MM.1S (cell line): ENCODE measurements around the gene NUDC.

Experiments
- DNase-seq: peaks from one replicate; pipeline ENCODE4 v3.0.0-alpha.2; 2015
- H2AFZ ChIP-seq: fragments of 300-600 bp; sonication (generic); 2 replicates; pipeline ENCODE4 v1.6.0; 2016; ENCODE audit warnings: antibody characterized with exemption, low read length
- H3F3A ChIP-seq: fragments of 300-600 bp; sonication (generic); 2 replicates; pipeline ENCODE4 v1.6.1; 2016; ENCODE audit warnings: mild to moderate bottlenecking, antibody characterized with exemption, low read length, moderate library complexity, mixed read lengths; ENCODE audit not compliant: insufficient read depth
- H3K27ac ChIP-seq: fragments of 300-600 bp; sonication (generic); 2 replicates; pipeline ENCODE4 v1.5.1; 2016; ENCODE audit warnings: mild to moderate bottlenecking, low read length
- H3K27me3 ChIP-seq: fragments of 300-600 bp; sonication (generic); replicated peaks from 2 replicates; pipeline ENCODE4 v1.6.0; 2016; ENCODE audit warnings: low read length; ENCODE audit not compliant: insufficient read depth
- H3K36me3 ChIP-seq: fragments of 300-600 bp; sonication (generic); replicated peaks from 2 replicates; pipeline ENCODE4 v1.6.1; 2016; ENCODE audit warnings: mild to moderate bottlenecking, low read length, mixed read lengths; ENCODE audit not compliant: insufficient read depth
- H3K4me1 ChIP-seq: fragments of 300-600 bp; sonication (generic); 2 replicates; pipeline ENCODE4 v1.6.1; 2016; ENCODE audit warnings: low read length, mixed read lengths
- H3K4me2 ChIP-seq: fragments of 300-600 bp; sonication (generic); 2 replicates; pipeline ENCODE4 v1.6.0; 2016; ENCODE audit warnings: low read depth, low read length
- H3K4me3 ChIP-seq: fragments of 300-600 bp; sonication (generic); 2 replicates; pipeline ENCODE4 v1.5.1; 2016; ENCODE audit warnings: low read length, mixed read lengths
- H3K79me2 ChIP-seq: fragments of 300-600 bp; sonication (generic); 2 replicates; pipeline ENCODE4 v1.6.1; 2016; ENCODE audit warnings: mixed run types, low read length, mixed read lengths
- H3K9ac ChIP-seq: fragments of 300-600 bp; sonication (generic); 2 replicates; pipeline ENCODE4 v1.6.1; 2016; ENCODE audit warnings: low read length, mixed read lengths
- H3K9me2 ChIP-seq: fragments of 300-600 bp; sonication (generic); replicated peaks from 2 replicates; pipeline ENCODE4 v1.6.1; 2016; ENCODE audit warnings: mild to moderate bottlenecking, low read length, mixed read lengths; ENCODE audit not compliant: insufficient read depth
- H3K9me3 ChIP-seq: fragments of 300-600 bp; sonication (generic); replicated peaks from 2 replicates; pipeline ENCODE4 v1.6.1; 2016; ENCODE audit warnings: mild to moderate bottlenecking, low read length, mixed read lengths; ENCODE audit not compliant: insufficient read depth
- H4K20me1 ChIP-seq: fragments of 300-600 bp; sonication (generic); 2 replicates; pipeline ENCODE4 v1.6.1; 2016; ENCODE audit warnings: mild to moderate bottlenecking, low read length, moderate library complexity, mixed read lengths; ENCODE audit not compliant: insufficient read depth
- EZH2 ChIP-seq: fragments of 300-600 bp; sonication (generic); optimal IDR thresholded peaks from 2 replicates; pipeline ENCODE3; 2017; ENCODE audit warnings: low read depth, mild to moderate bottlenecking, antibody characterized with exemption, low read length, mixed read lengths
- EZH2phosphoT487 ChIP-seq: fragments of 300-600 bp; sonication (generic); IDR thresholded peaks from 2 replicates; pipeline ENCODE4 v1.6.1; 2018; ENCODE audit warnings: antibody characterized with exemption, low read length
- TF ChIP-seq, protein P1 (sequence below): fragments of 300-600 bp; sonication (generic); IDR thresholded peaks from 2 replicates; pipeline ENCODE4 v1.5.1; 2016; ENCODE audit warnings: antibody characterized with exemption, low read length, mixed read lengths

Gene NUDC

DNA sequence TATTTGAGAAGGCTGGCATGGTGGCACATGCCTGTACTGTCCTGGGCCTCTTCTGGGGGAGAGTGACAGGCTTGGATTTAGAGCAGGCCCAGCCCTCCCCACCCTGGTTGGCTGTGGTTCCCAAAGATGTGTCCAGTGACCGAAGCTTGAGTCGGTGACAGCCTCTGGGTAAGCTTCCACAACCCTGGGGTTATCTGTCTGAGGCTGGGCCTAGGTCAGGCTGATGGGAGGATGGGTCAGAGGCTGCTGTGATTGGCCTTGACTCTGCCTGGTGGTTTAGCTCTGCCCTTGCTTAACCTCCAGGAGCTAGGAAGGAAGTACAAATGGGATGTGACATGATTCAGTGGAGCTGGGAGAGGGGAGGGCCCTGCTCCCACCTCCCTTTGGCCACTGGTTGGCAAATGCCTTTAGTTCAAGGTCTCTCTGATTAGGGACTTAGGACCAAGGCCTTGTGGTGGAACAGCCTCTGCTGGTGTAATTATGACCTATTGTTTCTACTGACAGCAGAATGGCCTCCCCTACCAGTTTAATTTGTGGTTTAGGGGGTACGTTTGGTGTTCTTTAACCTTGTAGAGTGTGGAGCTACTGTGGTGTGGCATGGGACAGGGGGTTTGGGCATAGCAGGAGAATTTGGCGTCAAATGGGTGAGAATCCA lies 16.6 kb downstream of the NUDC start:
- H3K79me2 ChIP-seq = peaks cover 34% of the 10 kb centered on the region
- no peaks in the 10 kb centered on the region for H3K36me3 ChIP-seq
- no peak overlapping the region for H2AFZ ChIP-seq
- no peaks in the 10 kb centered on the region for H3F3A ChIP-seq
- no peak overlapping the region for H3K4me2 ChIP-seq
- H4K20me1 ChIP-seq = no peaks in the 10 kb centered on the region
- no peak for DNase-seq
- no peak overlapping the region for H3K9ac ChIP-seq
- H3K4me3 ChIP-seq = no peak overlapping the region
- H3K9me2 ChIP-seq = no peaks in the 10 kb centered on the region
- H3K9me3 ChIP-seq = no peaks in the 10 kb centered on the region
- no peaks in the 10 kb centered on the region for H3K27me3 ChIP-seq
- H3K27ac ChIP-seq = no peak overlapping the region
- TF ChIP-seq, protein P1, sequence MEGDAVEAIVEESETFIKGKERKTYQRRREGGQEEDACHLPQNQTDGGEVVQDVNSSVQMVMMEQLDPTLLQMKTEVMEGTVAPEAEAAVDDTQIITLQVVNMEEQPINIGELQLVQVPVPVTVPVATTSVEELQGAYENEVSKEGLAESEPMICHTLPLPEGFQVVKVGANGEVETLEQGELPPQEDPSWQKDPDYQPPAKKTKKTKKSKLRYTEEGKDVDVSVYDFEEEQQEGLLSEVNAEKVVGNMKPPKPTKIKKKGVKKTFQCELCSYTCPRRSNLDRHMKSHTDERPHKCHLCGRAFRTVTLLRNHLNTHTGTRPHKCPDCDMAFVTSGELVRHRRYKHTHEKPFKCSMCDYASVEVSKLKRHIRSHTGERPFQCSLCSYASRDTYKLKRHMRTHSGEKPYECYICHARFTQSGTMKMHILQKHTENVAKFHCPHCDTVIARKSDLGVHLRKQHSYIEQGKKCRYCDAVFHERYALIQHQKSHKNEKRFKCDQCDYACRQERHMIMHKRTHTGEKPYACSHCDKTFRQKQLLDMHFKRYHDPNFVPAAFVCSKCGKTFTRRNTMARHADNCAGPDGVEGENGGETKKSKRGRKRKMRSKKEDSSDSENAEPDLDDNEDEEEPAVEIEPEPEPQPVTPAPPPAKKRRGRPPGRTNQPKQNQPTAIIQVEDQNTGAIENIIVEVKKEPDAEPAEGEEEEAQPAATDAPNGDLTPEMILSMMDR = no peak
- no peak for TF ChIP-seq EZH2
- TF ChIP-seq EZH2phosphoT487 = no peak
- no peaks in the 10 kb centered on the region for H3K4me1 ChIP-seq

DNA sequence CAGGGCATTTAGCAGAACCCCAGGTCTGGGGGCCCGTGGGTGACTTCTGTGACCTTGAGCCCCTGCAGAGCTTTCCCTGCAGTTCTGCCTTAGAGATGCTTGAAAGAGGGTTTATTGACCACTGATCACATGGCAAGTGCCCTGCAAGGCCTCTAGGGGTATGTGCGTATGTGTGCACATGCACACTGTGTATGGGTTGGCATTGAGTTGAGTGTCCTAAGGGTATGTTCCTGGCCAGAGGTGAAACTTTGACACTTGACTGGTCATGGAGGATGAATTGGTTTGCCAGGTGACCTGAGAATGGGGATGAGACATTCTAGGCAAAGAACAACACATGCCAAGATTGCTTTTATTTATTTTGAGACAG lies 17.1 kb downstream of the NUDC start:
- no peak overlapping the region for H3K4me3 ChIP-seq
- DNase-seq = no peak
- H3K9ac ChIP-seq = no peak overlapping the region
- H3K36me3 ChIP-seq = no peaks in the 10 kb centered on the region
- no peaks in the 10 kb centered on the region for H3K9me3 ChIP-seq
- H4K20me1 ChIP-seq = no peaks in the 10 kb centered on the region
- no peaks in the 10 kb centered on the region for H3K4me1 ChIP-seq
- no peaks in the 10 kb centered on the region for H3K9me2 ChIP-seq
- no peak overlapping the region for H3K27ac ChIP-seq
- H3F3A ChIP-seq = no peaks in the 10 kb centered on the region
- no peaks in the 10 kb centered on the region for H3K27me3 ChIP-seq
- TF ChIP-seq EZH2phosphoT487 (no peak), EZH2 (no peak)
- TF ChIP-seq, protein P1 = no peak
- no peak overlapping the region for H3K4me2 ChIP-seq
- H2AFZ ChIP-seq = no peak overlapping the region
- peaks cover 33% of the 10 kb centered on the region for H3K79me2 ChIP-seq

DNA sequence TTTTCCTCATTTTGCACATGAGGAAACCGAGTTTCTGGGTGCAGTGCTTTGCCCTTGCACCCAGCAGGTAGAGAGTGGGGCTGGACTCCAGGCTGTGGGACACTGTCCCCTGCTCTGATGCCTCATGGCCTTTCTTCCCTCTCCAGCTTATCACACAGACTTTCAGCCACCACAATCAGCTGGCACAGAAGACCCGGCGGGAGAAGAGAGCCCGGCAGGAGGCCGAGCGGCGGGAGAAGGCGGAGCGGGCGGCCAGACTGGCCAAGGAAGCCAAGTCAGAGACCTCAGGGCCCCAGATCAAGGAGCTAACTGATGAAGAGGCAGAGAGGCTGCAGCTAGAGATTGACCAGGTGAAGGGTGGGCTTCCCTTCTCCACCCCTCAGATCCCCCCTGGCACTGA lies 19.8 kb downstream of the NUDC start:
- no peak overlapping the region for H3K27ac ChIP-seq
- H3K4me1 ChIP-seq = no peaks in the 10 kb centered on the region
- H3F3A ChIP-seq = no peaks in the 10 kb centered on the region
- peaks cover 30% of the 10 kb centered on the region for H3K79me2 ChIP-seq
- H3K9ac ChIP-seq = no peak overlapping the region
- no peak overlapping the region for H3K4me2 ChIP-seq
- H2AFZ ChIP-seq = no peak overlapping the region
- H3K9me3 ChIP-seq = no peaks in the 10 kb centered on the region
- TF ChIP-seq EZH2phosphoT487 = no peak
- TF ChIP-seq EZH2 = no peak
- TF ChIP-seq, protein P1 = no peak
- H3K27me3 ChIP-seq = no peaks in the 10 kb centered on the region
- H4K20me1 ChIP-seq = no peaks in the 10 kb centered on the region
- no peak overlapping the region for H3K4me3 ChIP-seq
- no peak for DNase-seq
- H3K9me2 ChIP-seq = no peaks in the 10 kb centered on the region
- H3K36me3 ChIP-seq = no peaks in the 10 kb centered on the region
